Endothelial cell of umbilical vein (primary cell): Measurements from ENCODE around the gene CAPZA2. TPM values are rescaled to one million over a fixed set of nuclear protein-coding genes. Genes with fewer than 3 reads are reported as not detected.

Experiments used
- BruUV-seq: library from RNA; stranded (reverse); fragments of 400-500 nt; replicated peaks from 2 replicates; lab custom pipeline; 2021; lab: Mats Ljungman, UMichigan
- CTCF ChIA-PET: fragments of 300-600, 350-600 bp; sonication (Branson Sonifier 250); formaldehyde crosslinking; loops from one replicate; lab custom pipeline; 2021; ENCODE audit warnings: antibody characterized with exemption, inconsistent platforms; lab: Charles Lee
- POLR2A ChIA-PET: fragments of 300-600, 350-600 bp; sonication (Branson Sonifier 250); formaldehyde crosslinking; loops from one replicate; lab custom pipeline; 2021; ENCODE audit warnings: antibody characterized with exemption, inconsistent platforms; lab: Charles Lee
- DNase-seq: peaks from one replicate; pipeline ENCODE4 v3.0.0-alpha.2; 2011; ENCODE audit warnings: low read depth, low spot score
- FAIRE-seq: peaks from 2 replicates; lab custom pipeline; 2011; peaks lifted over from hg19 to GRCh38; lab: Jason Lieb, UNC
- H2AFZ ChIP-seq: 2 replicates; pipeline ENCODE4 v1.6.0; 2012; ENCODE audit warnings: low read depth, low read length, control low read depth, inconsistent platforms
- H3K27ac ChIP-seq: 2 replicates; pipeline ENCODE4 v1.5.1; 2011; ENCODE audit warnings: low read depth, mild to moderate bottlenecking, control low read depth, low read length, moderate library complexity; ENCODE audit not compliant: insufficient read depth
- H3K27me3 ChIP-seq, 2 experiments: 2 replicates each; pipeline versions ENCODE4 v1.6.0 to v1.6.1; 2011; ENCODE audit warnings: low read length in 2 of 2, mixed read lengths in 1 of 2; ENCODE audit not compliant: control insufficient read depth in 2 of 2, insufficient read depth in 2 of 2
- H3K36me3 ChIP-seq, 2 experiments: 2 replicates in 1 of 2; 3 replicates in 1 of 2; pipeline ENCODE4 v1.5.1; 2011; ENCODE audit warnings: low read length in 2 of 2, mild to moderate bottlenecking in 1 of 2, moderate library complexity in 1 of 2; ENCODE audit not compliant: control insufficient read depth in 2 of 2, insufficient read depth in 2 of 2; ENCODE audit errors: extremely low read depth in 1 of 2
- H3K4me1 ChIP-seq: 3 replicates; pipeline ENCODE4 v1.5.1; 2011; ENCODE audit warnings: mild to moderate bottlenecking, low read length; ENCODE audit not compliant: control insufficient read depth, insufficient read depth; ENCODE audit errors: extremely low read depth
- H3K4me2 ChIP-seq: 2 replicates; pipeline ENCODE4 v1.6.1; 2011; ENCODE audit warnings: low read length, control low read depth, mixed read lengths; ENCODE audit not compliant: insufficient read depth
- H3K4me3 ChIP-seq, 3 experiments: fragments of 200-600 bp in 1 of 3; sonication (generic), shearing (Covaris generic) in 1 of 3; replicated peaks in 1 of 3; 2 replicates each; pipeline ENCODE4 v1.5.1; 2011 to 2016; ENCODE audit warnings: control low read depth in 3 of 3, low read length in 3 of 3, mild to moderate bottlenecking in 2 of 3, inconsistent platforms in 1 of 3, low read depth in 1 of 3, moderate library complexity in 1 of 3; ENCODE audit not compliant: insufficient read depth in 1 of 3
- H3K79me2 ChIP-seq: 2 replicates; pipeline ENCODE4 v1.6.0; 2012; ENCODE audit warnings: low read length, inconsistent platforms; ENCODE audit not compliant: control insufficient read depth, insufficient read depth
- H3K9ac ChIP-seq: replicated peaks from 2 replicates; pipeline ENCODE3; 2011; ENCODE audit warnings: low read length, control low read depth; ENCODE audit not compliant: insufficient read depth; ENCODE audit errors: extremely low read depth
- H3K9me1 ChIP-seq: replicated peaks from 3 replicates; pipeline ENCODE4 v1.6.0; 2011; ENCODE audit warnings: mild to moderate bottlenecking, low read length; ENCODE audit not compliant: control insufficient read depth, insufficient read depth; ENCODE audit errors: extremely low read depth
- H3K9me3 ChIP-seq: replicated peaks from 2 replicates; pipeline ENCODE4 v1.5.1; 2012; ENCODE audit warnings: low read length, inconsistent platforms; ENCODE audit not compliant: control insufficient read depth, insufficient read depth
- H4K20me1 ChIP-seq: replicated peaks from 2 replicates; pipeline ENCODE3; 2011; ENCODE audit warnings: mild to moderate bottlenecking, low read length; ENCODE audit not compliant: control insufficient read depth, insufficient read depth; ENCODE audit errors: extremely low read depth
- FOS ChIP-seq: IDR thresholded peaks from 2 replicates; pipeline ENCODE4 v1.6.1; 2011; ENCODE audit warnings: mild to moderate bottlenecking, low read length, moderate library complexity, borderline replicate concordance; ENCODE audit not compliant: insufficient read depth
- GATA2 ChIP-seq: IDR thresholded peaks from 2 replicates; pipeline ENCODE4 v1.7.0; 2011; ENCODE audit warnings: low read depth, mild to moderate bottlenecking, moderate library complexity, mixed read lengths, low read length; ENCODE audit not compliant: insufficient read length, insufficient read depth
- JUN ChIP-seq: IDR thresholded peaks from 2 replicates; pipeline ENCODE4 v1.6.1; 2011; ENCODE audit warnings: borderline replicate concordance, low read depth; ENCODE audit not compliant: insufficient read length, insufficient read depth
- MYC ChIP-seq: IDR thresholded peaks from one replicate; pipeline ENCODE4 v1.6.1; 2011; ENCODE audit warnings: mild to moderate bottlenecking, low read depth, low read length
- POLR2A ChIP-seq: IDR thresholded peaks from 2 replicates; pipeline ENCODE4 v1.6.1; 2012; ENCODE audit warnings: low read depth, mild to moderate bottlenecking, control low read depth, low read length
- dilution Hi-C: fragments of 300-500 bp; cut with MboI; formaldehyde crosslinking; loops from one replicate; pipeline ENCODE4 v1.15.0; 2019; ENCODE audit warnings: low sequenced_read_pairs; ENCODE audit not compliant: extremely low pct_ligation_motif_present
- intact Hi-C: fragments of 100-400 bp; cut with micrococcal nuclease; formaldehyde crosslinking; loops from one replicate; pipeline ENCODE4 v1.10.0; 2022
- polyA plus RNA-seq, 4 experiments: library from polyadenylated mRNA; depleted of rRNA in 3 of 4; stranded (reverse) in 3 of 4; unstranded in 1 of 4; fragments of >200 nt; gene quantifications; 2 replicates each; pipeline versions ENCODE4 v1.2.1 to v1.2.3, GENCODE V29; 2011 to 2012; ENCODE audit warnings: missing spikeins in 1 of 4
- total RNA-seq: library from RNA; stranded (reverse); gene quantifications from 2 replicates; pipeline ENCODE4 v1.2.3, GENCODE V29; 2021
- TF ChIP-seq, protein P1 (sequence below): IDR thresholded peaks from 2 replicates; pipeline ENCODE4 v1.6.1; 2011; ENCODE audit not compliant: insufficient read depth, insufficient read length

The CAPZA2 gene
- total and polyA plus RNA-seq, 2 donors (not counting 3 experiments of a cell fraction or from before 2014, with no cell fraction given), result 48.1 to 347 TPM

DNA sequence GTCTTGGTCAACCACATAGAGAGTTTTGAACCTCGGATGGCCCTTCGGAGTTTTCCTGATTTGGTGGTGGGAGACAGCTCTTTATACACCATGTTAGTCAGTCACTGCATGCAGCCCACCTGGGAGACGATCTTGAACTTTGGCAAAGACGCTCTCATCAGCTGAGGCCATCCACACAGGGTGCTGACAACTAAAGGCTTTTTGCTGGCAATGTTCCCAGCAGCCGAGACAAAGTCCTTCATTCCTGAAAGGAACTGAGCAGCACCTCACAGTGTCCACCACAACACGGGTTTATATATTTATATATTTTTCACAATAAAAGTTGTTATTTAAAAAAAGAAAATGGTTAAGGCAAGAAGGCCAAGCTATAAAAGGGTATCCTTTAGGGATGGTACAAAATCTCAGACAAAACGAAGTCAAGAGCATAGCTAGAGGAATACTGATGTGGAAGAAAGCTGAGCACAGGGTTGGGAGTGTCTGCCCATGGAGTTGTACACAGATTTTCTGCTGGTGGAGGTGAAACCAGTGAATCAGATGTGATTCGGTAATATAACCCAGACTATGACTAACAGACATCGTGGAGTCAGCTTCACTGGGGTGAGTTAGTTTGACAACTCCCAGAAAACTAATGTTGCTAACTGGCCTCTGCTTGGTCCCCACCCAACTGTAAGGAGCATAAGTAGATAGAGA lies 27.4 kb upstream of the CAPZA2 start:
- Histone ChIP-seq H3K27me3 (no peaks in the 10 kb centered on the region), H3K4me3 (no peak overlapping the region), H4K20me1 (no peaks in the 10 kb centered on the region), H3K27ac (no peak overlapping the region), H3K9ac (no peak overlapping the region), H3K9me1 (no peaks in the 10 kb centered on the region), H2AFZ (no peak overlapping the region), H3K9me3 (no peaks in the 10 kb centered on the region), H3K36me3 (no peaks in the 10 kb centered on the region), H3K79me2 (no peaks in the 10 kb centered on the region), H3K4me2 (no peak overlapping the region), H3K4me1 (no peaks in the 10 kb centered on the region)
- intact Hi-C loops (no loop called here), dilution Hi-C loops (no loop called here)
- CTCF ChIA-PET, result no interaction called here
- POLR2A ChIA-PET, result no interaction called here
- FAIRE-seq (no peak), DNase-seq (no peak)
- TF ChIP-seq JUN (no peak), POLR2A (no peak), FOS (no peak), GATA2 (no peak)
- TF ChIP-seq, protein P1, sequence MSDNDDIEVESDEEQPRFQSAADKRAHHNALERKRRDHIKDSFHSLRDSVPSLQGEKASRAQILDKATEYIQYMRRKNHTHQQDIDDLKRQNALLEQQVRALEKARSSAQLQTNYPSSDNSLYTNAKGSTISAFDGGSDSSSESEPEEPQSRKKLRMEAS, result no peak
- no TSS peak for BruUV-seq

DNA sequence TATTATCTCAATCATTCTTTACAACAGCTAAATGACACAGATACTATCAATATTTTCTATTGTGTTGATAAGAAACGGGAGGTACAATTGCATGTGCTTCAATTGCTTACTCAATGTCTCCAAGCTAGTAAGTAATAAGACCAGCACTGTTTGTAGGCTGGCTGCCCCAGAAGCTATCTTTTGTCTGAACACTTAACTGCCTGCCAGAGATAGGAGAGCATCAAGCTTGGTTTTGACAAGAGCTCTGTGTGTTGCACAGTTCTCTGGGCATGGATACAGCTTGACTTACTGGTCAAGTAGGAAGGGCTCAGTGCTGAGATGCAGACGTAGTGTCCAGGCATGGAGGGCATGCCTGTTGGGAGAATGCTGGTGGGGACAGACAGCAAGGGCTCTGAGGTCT lies 26.3 kb upstream of the CAPZA2 start:
- Histone ChIP-seq H3K9me1 (no peaks in the 10 kb centered on the region), H3K4me3 (no peak overlapping the region), H3K9ac (no peak overlapping the region), H3K79me2 (no peaks in the 10 kb centered on the region), H3K36me3 (no peaks in the 10 kb centered on the region), H3K27ac (no peak overlapping the region), H3K4me1 (no peaks in the 10 kb centered on the region), H3K4me2 (no peak overlapping the region), H3K9me3 (no peaks in the 10 kb centered on the region), H3K27me3 (no peaks in the 10 kb centered on the region), H2AFZ (no peak overlapping the region), H4K20me1 (no peaks in the 10 kb centered on the region)
- no peak for FAIRE-seq
- no TSS peak for BruUV-seq
- dilution Hi-C loops (no loop called here), intact Hi-C loops (no loop called here)
- ChIA-PET CTCF (no interaction called here), POLR2A (no interaction called here)
- TF ChIP-seq, protein P1, result no peak
- no peak for TF ChIP-seq FOS
- no peak for TF ChIP-seq MYC
- DNase-seq, result no peak
